GM19468 (cell line): ENCODE measurements around the gene ARHGAP5.

ENCODE experiments used
- ATAC-seq: cut with Tn5 transposase; IDR thresholded peaks from one replicate; pipeline ENCODE4 v1.9.1; 2021; ENCODE audit warnings: mild to moderate bottlenecking, moderate library complexity, moderate number of reproducible peaks; ENCODE audit not compliant: unreplicated experiment; ENCODE audit errors: extremely low read depth

ARHGAP5 gene

GRCh38 chr14:32074887-32075572, 2.1 kb upstream of the ARHGAP5 start:
- ATAC-seq: no peak

- ATAC-seq: no peak
Observed at GRCh38 chr14:32075672-32076277, 1.3 kb upstream of the ARHGAP5 start.

- no peak for ATAC-seq
Observed at GRCh38 chr14:32076278-32077080, 625 bp upstream of the ARHGAP5 start.

DNA sequence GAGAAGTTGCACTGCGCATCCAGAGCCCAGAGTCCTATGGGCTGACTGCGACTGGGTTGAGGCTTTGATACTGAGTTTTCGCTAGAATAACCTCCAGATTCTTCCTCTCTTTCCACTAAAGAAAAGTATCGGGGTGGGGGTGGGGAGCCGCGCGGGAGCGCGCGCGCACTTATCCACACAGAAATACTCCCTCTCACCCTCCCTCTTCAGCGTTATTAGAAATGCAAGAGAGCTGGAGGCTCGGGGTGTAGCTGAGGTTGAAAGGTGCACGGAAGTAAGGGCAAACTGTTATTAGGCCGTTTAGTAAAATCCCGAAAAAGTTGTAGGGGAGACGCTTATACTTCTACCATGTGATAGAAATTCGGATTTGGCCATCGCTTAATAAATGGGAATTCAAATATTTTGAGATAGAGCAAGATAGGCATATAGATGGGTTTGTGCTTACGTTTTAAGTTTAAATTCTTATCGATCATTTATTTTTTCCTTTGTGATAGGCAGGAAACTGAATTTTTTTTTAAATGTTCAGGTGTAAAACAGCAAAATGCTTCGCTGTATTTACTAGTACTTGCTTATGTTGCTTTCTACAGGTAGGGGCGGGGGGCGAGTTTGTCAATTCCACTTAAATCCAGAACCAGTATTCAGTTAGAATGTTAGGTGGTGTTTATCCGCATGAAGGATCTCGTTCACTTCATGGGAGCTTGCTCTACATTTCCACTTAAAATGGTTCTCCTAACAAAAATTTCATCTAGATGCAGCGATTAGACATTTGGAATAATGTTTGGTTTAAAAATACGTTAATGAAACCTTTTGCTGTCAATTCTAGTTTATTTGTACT, 1.1 kb downstream of the ARHGAP5 start:
- no peak for ATAC-seq

GRCh38 chr14:32078858-32079216, 1.7 kb downstream of the ARHGAP5 start:
- ATAC-seq: no peak

DNA sequence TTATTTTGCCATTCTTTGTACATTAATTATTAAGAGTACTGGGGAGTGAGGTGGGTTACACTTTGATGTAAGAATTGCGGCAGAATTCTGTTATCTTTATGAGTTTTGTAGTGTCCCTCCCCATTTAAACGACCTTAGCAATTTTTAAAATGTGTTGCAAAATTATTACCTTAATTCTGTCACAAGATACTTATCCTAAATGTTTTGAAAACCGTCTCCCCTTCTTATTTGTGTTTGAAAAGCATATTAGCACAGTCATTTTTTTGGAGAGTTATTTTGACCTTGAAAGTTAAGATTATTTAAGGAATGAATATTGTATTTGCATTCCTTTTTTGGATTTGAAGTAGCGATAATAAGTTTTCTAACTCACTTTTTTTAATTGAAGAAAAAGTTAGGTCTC, 2.2 kb downstream of the ARHGAP5 start:
- ATAC-seq: no peak

- ATAC-seq: no peak
Observed at GRCh38 chr14:32080001-32080510, 3.0 kb downstream of the ARHGAP5 start.

DNA sequence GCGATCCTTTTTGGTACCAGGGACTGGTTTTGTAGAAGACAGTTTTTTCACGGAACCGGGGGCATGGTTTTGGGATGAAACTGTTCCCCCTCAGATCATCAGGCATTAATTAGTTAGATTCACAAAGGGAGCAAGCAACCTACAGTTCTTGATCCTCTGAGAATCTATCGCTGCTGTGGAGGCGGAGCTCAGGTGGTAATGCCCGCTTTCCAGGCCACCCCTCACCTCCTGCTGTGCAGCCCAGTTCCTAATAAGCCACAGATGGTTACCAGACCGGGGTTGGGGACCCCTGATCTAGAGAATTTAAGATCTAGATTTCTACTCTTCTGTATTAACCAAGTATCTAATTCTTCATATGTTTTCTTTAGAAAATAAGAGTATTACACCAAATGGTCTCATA, 4.8 kb downstream of the ARHGAP5 start:
- no peak for ATAC-seq

- no peak for ATAC-seq
Observed at GRCh38 chr14:32083315-32083624, 6.2 kb downstream of the ARHGAP5 start.

DNA sequence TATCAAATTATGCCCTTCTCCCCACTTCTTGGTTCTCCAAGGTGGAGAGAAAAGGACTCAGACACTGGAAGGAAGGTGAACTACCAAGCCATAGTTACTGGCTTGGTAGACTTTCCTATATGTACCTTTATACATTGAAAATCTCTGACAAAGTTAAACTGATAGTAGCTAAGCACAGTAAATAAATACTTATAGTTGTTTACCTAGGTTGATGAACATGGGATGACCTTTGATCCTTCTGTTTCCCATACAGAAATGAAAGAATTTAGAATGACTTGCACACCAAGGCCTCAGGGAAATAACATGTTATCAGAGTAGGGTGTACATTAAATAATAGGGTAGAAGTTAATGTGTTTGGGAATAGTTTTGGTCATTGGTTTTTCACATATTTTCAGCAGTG, 6.7 kb downstream of the ARHGAP5 start:
- ATAC-seq: no peak

DNA sequence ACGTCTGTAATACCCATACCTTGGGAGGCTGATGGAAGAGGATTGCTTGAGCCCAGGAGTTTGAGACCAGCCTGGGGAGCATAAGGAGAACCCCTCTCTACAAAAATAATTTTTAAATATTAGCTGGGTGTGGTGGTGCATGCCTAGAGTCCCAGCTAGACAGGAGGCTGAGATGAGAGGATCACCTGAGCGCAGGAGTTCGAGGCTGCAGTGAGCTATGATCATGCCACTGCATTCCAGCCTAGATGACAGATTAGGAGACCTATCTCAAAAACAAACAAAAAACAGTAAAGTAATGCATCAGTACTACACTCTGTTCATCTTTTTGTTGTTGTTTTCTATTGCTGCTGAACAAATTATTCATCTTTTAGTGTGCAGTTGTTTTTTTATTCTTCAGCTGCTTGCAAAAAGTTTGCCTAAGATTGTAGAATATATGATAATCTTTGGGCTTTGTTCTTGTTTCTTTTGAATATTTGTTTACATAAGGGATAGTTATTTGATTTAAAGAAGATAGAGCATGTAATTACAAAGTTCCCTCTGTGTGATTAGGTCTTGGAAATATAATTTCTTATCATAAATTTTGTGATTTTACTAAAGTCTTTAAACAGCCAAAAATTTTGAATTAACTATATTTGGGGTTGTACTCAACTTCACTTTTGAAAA, 8.2 kb downstream of the ARHGAP5 start:
- ATAC-seq: no peak

DNA sequence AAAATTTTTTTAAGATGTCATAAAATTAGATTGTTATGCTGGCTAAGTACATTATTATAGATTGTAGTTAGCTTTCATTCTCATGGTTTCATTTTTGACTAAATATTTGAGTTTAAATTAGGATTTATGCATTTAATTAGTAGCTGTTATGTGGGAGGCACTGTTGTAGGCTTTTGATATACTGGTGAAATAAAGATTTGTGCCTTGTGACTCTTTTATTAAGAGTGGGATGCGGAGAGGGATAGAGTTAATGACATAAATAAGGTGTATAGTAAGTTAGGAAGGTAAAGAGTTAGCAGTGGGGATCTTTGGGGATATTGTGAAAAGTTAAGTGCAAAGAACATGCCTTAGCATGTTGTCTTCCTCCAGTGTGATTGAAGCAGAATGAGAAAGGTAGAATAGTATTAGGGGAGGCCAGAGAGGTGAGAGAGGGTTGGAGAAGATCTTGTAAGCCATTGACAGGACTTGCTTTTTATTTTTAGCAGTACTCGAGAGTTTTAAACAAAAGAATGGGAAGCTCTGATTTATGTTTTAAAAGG, 8.8 kb downstream of the ARHGAP5 start:
- ATAC-seq: no peak

DNA sequence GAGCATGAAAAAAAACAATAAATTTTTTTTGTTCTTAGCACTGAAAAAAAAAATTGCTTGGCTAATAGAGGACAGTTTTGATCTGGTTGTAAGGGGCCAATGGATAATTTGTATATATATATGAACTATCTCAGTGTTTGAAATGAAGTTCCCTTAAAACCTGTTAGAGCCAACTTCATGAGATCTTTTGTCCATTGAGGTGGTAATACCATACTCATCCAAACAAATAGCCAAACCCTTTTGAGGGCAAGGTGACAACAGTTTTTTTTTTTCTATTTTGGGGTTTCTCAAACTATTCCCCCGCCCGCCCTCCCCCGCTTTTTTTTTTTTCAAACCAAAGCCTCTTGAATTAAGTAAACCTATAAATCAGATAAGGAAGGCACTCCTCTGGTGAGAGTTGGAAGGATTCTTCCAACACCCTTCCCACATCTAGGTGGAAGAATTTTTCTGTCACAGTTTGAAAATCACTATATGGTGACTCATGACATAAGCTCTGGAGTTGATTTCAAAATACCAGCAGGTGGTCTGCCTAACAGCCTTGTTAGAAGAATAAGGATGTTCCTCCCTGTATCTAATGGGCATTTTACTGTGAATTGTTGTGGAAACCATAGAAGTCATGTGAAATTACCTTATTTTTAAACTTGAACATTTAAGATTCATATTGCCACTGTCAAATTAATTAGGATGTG, 10.2 kb downstream of the ARHGAP5 start:
- no peak for ATAC-seq

GRCh38 chr14:32087907-32088306, 10.8 kb downstream of the ARHGAP5 start:
- no peak for ATAC-seq

- ATAC-seq: no peak
Observed at GRCh38 chr14:32090686-32091085, 13.6 kb downstream of the ARHGAP5 start.

- no peak for ATAC-seq
Observed at GRCh38 chr14:32099473-32099872, 22.4 kb downstream of the ARHGAP5 start.

DNA sequence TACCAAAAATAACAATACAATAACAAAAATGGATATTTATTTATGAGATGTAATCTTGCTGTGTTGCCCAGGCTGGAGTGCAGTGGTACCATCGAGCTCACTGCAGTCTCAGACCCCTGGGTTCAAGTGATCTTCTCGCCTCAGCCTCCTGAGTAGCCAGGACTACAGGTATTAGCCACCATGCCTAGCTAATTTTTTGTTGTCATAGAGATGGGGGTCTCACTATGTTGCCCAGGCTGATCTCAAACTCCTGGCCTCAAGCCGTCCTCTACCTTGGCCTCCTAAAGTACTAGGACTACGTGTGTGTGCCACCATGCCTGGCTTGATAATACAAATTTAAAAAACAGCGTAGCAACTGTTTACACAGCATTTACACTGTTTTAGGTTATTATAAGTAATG, 23.1 kb downstream of the ARHGAP5 start:
- no peak for ATAC-seq

GRCh38 chr14:32102152-32102787, 25.2 kb downstream of the ARHGAP5 start:
- ATAC-seq: peak; percentile 53

DNA sequence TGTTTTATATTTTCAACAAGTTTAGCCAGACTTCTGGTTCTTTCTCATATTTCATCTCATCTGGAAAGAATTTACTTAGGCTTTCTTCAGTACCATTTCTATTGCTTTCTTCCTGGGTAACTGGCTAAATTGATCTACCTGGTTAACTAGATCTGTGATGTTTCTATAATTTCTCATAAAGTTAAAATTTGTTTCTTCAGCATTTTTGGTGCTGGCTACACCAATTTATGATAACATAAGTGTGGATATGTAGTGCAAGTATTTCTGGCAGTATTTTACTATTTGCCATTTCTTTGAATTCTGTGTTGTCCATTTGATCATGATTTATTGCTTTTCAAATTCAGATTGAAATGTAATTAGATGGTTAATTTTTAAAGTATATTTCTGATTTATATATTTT, 25.9 kb downstream of the ARHGAP5 start:
- no peak for ATAC-seq
